HG02884 (cell line): ENCODE data around the gene SNTA1.
"Not testable (repeated sequence)": the region's sequence is repeated elsewhere in the genome, so short reads cannot be mapped to it uniquely, and the experiment has no call there.

ENCODE experiments used
- ATAC-seq: cut with Tn5 transposase; IDR thresholded peaks from one replicate; pipeline ENCODE4 v1.9.1; 2021; ENCODE audit warnings: mild to moderate bottlenecking, moderate library complexity; ENCODE audit not compliant: unreplicated experiment

SNTA1 gene

DNA sequence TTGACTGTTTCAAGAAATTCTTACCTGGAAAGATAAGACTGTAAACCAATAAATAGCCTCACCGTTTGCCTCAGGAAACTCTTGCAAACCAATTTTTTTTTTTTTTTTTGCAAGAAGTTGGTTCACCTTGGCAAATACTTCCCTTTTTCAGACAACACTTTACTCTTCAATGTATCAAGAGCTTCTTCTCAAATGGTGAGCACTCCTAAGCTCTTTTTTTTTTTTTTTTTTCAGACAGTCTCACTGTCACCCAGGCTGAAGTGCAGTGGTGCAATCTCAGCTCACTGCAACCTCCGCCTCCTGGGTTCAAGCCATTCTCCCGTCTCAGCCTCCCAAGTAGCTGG is 22.7 kb upstream of the SNTA1 start:
- ATAC-seq = no peak

GRCh38 chr20:33465481-33466302 is 22.1 kb upstream of the SNTA1 start:
- no peak for ATAC-seq

DNA sequence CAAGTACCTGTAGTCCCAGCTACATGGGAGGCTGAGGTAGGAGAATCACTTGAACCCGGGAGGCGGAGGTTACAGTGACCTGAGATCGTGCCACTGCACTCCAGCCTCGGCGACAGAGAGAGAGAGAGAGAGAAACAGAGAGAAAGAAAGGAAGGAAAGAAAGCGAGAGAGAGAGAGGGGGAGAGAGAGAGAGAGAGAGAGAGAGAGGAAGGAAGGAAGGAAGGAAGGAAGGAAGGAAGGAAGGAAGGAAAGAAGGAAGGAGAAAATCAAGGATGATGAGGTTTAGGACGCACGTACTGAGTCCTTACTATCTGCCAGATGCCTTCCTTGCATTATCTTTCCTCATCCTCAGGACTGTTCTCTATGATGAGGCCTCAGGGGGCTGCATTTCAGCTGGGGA is 21.2 kb upstream of the SNTA1 start:
- ATAC-seq = not testable (repeated sequence)

- no peak for ATAC-seq
Observed at GRCh38 chr20:33463332-33464101, 20.0 kb upstream of the SNTA1 start.

DNA sequence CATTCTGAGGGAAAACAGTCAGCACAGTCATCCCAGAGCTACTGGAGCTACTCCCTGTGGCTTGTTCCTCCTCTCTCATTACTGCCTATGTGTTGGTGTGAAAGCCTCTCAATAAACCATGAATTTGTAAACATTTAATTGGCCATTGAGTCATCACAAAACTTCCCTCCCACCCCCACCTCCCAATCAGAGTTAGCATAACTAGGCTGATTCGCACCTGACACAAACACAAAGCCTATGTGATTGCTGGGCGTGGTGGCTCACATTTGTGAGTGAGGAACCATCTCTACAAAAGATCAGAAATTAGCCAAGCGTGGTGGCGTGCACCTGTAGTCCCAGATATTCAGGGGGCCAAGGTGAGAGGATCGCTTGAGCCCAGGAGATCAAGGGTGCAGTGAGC is 17.1 kb upstream of the SNTA1 start:
- no peak for ATAC-seq

GRCh38 chr20:33459599-33459998 is 16.0 kb upstream of the SNTA1 start:
- ATAC-seq = no peak

DNA sequence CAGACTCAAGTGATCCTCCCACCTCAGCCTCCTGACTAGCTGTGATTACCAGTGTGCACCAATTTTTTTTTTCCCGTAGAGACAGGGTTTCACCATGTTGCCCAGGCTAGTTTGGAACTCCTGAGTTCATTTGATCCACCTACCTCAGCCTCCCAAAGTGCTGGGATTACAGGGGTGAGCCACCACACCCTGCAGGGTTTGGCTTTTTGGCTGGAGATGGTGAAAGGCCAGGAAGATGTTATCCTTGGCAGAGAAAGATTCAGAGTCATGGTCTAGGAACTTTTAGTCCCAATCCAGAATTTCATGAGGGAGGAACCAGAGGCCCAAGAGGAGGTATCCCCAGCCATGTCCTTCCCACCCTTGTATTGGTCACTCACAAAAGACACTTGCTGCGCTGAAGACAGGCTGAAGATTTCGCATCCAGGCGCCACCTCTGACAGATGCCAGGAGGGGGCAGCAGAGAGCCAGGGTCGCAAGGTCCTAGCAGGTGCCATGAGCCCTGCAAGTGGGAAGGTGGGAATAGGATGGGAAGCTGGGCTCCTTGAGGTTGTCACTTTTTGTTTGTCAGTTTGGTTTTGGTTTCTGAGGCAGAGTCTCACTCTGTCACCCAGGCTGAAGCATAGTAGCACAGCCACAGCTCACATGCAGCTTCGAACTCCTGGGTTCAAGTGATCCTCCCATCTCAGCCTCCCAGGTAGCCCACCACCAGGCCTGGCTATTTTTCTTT is 13.5 kb upstream of the SNTA1 start:
- ATAC-seq = not testable (repeated sequence)

- ATAC-seq = no peak
Observed at GRCh38 chr20:33450867-33451266, 7.3 kb upstream of the SNTA1 start.

GRCh38 chr20:33445881-33446625 is 2.5 kb upstream of the SNTA1 start:
- no peak for ATAC-seq

DNA sequence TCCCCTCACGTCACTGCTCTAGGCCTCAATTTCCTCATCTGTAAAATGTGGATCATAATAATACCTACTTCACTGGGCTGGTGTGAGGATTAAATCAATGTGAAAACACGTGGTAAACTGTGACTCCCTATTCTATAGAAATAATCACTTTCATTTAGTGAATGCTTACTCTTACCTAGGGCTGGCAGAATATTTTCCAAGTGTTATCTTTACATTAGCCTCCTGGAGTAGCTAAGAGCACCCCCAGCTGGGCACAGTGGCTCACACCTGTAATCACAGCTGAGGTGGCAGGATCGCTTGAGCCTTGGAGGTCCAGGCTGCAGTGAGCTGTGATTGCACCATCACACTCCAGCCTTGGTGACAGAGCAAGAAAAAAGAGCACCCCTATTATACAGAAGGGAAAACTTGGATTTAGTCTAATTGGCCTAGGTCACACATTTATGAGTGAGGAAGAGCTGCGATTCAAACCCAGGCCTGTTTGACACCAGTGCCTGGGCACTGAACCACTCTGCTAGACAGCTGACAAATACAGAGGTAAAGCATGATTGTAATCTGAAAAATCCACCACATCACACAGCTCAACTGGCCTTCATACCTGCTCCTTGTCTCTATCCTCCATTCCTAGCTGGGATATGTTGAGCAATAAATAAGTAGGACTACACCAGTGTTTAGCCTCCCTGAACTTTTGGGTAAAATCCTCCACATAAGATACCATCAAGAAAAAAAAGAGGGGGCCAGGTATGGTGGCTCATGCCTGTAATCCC is 1.4 kb upstream of the SNTA1 start:
- no peak for ATAC-seq

GRCh38 chr20:33443006-33443511 is 504 bp downstream of the SNTA1 start:
- ATAC-seq = peak; percentile 9

DNA sequence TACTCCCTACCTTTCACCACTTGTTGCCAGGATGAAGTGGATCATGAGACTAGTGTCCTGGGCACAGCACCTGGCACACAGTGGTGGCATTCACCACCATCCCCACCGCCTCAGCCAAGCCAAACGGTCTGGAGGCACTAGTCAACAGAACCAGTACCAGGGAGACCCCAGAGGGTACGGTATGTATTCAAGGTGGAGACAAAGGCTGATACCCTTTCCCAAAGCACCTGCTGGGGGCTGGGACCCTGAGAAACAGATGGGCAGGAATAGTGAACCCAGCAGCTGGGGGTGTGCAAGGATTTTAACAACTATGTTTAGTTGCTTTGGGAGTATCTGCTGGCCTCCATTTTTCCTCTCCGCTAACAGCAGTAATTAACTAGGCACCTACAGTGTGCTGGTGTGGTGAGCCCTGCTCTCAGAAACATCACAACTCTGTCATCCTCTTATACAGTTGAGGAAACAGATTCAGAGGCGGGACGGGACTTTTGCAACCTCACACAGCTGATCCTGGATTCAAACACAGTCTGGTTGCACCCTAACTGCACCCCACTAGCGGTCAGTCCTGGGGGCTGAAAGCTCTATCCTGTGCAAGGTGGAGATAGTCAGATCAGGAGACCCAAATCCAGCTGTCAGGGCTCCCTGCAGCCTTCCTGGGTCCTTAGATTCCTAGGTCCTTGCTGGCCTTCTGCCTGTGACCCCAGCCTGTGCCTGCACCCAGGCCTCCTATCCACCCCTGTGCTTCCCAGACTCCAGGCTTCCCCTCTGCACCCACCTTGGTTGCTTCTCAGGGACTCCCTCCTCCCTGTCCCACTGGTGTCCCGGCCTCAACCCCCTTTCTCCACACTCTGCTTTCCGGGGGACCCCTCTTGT is 1.2 kb downstream of the SNTA1 start:
- no peak for ATAC-seq

- ATAC-seq = no peak
Observed at GRCh38 chr20:33441142-33441955, 2.2 kb downstream of the SNTA1 start.

DNA sequence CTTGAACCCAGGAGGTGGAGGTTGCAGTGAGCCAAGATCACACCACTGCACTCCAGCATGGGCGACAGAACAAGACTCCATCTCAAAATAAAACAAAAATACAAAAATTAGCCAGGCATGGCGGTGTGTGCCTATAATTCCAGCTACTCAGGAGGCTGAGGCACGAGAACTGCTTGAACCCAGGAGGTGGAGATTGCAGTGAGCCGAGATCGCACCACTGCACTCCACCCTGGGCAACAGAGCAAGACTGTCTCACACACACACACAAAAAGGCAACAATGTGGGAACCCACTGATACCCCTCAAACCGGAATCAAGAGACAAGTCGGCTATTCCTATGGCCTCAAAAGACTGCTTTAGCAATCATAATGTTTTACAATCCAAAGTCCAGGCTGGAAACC is 3.0 kb downstream of the SNTA1 start:
- not testable (repeated sequence) for ATAC-seq

- ATAC-seq = no peak
Observed at GRCh38 chr20:33438481-33438880, 5.1 kb downstream of the SNTA1 start.

GRCh38 chr20:33437141-33437911 is 6.2 kb downstream of the SNTA1 start:
- ATAC-seq = no peak

DNA sequence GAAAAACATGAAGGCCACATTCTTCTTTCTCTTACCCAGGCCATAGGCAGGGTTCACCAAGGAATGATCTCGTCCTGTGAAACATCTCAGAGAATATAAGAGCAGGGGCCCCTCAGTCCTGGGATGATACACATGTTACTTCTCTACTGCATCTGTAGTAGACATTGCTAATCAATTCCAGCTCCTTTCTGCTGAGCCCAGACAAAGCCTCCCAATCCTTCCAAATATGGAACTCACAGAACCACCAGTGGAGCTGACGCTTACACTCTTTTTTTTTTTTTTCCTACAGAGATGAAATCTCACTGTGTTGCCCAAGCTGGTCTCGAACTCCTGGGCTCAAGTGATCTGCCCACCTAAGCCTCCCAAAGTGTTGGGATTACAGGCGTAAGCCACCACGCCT is 9.1 kb downstream of the SNTA1 start:
- no peak for ATAC-seq
